Muscle layer of colon (tissue), 2 donors: ENCODE measurements around the gene RRBP1.

Source experiments
- H3K27ac ChIP-seq: one replicate; pipeline ENCODE4 v1.7.0; 2013; ENCODE audit warnings: low read depth, mild to moderate bottlenecking, low read length, moderate library complexity
- H3K27me3 ChIP-seq, 2 donors: one replicate each; pipeline ENCODE4 v1.7.0; 2013; ENCODE audit warnings: low read length in 2 of 2, mild to moderate bottlenecking in 2 of 2; ENCODE audit not compliant: insufficient read depth in 2 of 2, control insufficient read depth in 1 of 2
- H3K36me3 ChIP-seq: one replicate; pipeline ENCODE4 v1.7.0; 2013; ENCODE audit warnings: mild to moderate bottlenecking, low read length; ENCODE audit not compliant: insufficient read depth
- H3K4me1 ChIP-seq: one replicate; pipeline ENCODE4 v1.7.0; 2013; ENCODE audit warnings: mild to moderate bottlenecking, low read length; ENCODE audit not compliant: insufficient read depth
- H3K4me3 ChIP-seq, 2 donors: one replicate each; pipeline ENCODE4 v1.7.0; 2013; ENCODE audit warnings: low read length in 2 of 2, low read depth in 1 of 2, mild to moderate bottlenecking in 1 of 2, moderate library complexity in 1 of 2
- H3K9ac ChIP-seq: one replicate; pipeline ENCODE4 v1.7.0; 2013; ENCODE audit warnings: low read length
- H3K9me3 ChIP-seq: one replicate; pipeline ENCODE4 v1.7.0; 2013; ENCODE audit warnings: mild to moderate bottlenecking, low read length
- donor health status: abdominal sarcoma.
- donor health status: Adenocarcinoma of cecum.

RRBP1 gene

DNA sequence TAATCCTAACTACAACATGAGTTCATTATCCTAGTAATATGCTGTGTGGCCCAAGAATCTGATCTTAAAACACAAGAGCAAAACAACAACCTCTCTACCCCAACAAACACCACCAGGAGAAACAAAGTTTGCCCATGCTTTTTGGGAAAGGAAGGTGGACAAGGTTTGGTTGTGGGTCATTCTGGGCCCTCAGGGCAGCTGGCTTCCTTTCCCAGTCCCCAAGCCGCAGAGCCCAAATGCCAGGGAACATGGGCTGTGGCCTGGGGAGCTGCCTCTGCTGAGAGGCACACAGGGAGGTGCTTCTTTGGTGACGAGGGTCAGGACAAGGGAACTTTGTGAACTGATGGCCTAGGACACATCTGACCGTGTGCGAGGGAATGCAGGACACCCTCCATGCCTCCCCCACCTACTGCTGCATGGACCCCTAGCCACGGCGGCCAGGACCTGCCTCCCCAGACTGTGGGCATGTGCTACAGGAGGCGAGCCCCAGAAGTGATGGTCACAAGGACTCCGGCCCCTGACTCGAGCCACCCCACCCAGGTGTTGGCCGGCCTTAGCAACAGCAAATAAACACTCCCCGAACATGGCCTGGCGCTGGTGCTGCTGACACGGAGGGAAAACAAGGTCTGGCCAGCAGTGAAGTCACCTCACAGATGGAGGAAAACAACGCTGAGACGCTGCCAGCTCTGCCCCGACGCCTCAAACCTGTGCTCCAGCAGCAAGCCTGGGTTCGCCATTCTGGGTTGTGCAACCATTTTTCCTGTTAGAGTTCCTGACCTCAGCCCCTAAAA lies 55.6 kb downstream of the RRBP1 start:
- Histone ChIP-seq H3K9me3 (no peaks in the 10 kb centered on the region), H3K4me1 (peaks cover 4% of the 10 kb centered on the region), H3K4me3 (no peak overlapping the region), H3K9ac (no peak overlapping the region), H3K27ac (no peak overlapping the region), H3K36me3 (peaks cover 77% of the 10 kb centered on the region), H3K27me3 (no peaks in the 10 kb centered on the region)

DNA sequence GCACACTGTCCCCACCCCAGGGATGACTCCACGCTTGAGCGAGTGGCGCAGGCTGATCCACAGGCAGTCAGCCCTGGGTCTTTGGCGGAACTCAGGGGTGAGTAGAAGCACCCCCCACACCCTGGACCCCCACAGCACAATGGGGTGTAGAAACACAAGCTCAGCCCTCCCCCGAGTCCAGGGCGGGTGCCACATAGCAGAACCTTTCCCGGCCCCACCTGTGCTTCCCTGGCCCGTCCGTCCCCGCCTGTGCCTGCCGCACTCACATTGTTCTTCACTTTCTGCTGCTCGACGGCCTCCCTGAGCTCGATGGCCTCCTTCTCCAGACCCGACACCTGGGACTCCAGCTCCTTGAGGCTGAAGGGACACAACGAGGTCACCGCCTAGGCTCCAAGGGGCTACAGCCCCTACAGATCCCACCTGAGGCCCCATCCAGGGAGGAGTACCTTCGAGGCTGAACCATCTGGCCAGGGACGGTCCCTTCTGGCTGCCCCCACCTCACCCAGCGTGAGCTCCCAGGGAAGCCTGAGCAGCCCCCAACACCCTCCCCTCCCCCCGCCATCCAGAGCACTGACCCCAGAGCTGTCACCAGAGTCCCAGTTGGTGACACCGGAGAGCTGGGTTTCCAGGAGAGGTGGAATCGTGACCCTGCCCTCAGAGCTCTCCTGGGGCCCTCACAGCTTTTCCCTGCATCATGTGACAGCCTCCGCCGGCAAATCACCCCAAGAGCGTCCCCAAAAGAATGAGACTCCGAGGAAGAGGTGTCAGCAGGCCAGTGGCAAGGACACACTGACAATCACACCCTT lies 56.6 kb downstream of the RRBP1 start:
- H3K4me1 ChIP-seq: peaks cover 4% of the 10 kb centered on the region
- no peak overlapping the region for H3K4me3 ChIP-seq
- H3K27me3 ChIP-seq: no peaks in the 10 kb centered on the region
- no peaks in the 10 kb centered on the region for H3K9me3 ChIP-seq
- H3K36me3 ChIP-seq: peaks cover 75% of the 10 kb centered on the region
- H3K27ac ChIP-seq: no peak overlapping the region
- no peak overlapping the region for H3K9ac ChIP-seq

DNA sequence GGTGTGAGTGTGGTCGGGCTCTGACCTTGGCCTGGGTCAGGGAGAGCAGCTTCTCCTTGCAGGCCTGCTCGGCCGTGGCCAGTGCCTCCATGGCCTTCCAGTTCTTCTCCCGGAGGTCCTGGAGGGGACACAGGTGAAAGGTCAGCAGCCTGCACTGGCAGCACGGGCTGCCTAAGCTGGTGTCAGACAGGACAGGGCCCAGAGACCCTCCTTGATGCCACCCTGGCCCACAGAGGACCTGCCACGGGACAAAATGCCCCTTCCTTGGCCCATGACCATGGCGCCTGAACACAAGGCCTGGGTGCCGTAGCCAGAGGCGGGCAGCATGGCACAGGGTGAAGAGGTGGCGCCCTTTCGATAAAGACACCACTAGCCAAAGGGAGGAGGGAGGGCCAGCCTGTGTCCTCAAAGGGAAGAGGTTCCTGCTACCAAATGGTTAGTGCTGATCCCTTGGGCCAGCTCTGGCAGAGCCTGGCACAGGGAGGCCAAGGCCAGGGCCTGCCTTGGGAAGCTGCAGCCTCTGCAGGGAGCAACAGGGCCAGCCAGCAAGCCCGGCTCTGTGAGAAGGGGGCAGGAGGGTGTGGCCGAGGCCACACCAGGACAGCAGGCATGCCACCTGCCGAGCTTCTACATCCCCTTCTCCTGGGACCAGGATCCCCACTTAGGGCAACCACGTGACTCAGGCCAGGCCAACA lies 57.3 kb downstream of the RRBP1 start:
- H3K9me3 ChIP-seq: no peaks in the 10 kb centered on the region
- no peaks in the 10 kb centered on the region for H3K27me3 ChIP-seq
- H3K4me3 ChIP-seq: no peak overlapping the region
- no peak overlapping the region for H3K27ac ChIP-seq
- no peak overlapping the region for H3K9ac ChIP-seq
- H3K36me3 ChIP-seq: peaks cover 74% of the 10 kb centered on the region
- H3K4me1 ChIP-seq: peaks cover 4% of the 10 kb centered on the region

DNA sequence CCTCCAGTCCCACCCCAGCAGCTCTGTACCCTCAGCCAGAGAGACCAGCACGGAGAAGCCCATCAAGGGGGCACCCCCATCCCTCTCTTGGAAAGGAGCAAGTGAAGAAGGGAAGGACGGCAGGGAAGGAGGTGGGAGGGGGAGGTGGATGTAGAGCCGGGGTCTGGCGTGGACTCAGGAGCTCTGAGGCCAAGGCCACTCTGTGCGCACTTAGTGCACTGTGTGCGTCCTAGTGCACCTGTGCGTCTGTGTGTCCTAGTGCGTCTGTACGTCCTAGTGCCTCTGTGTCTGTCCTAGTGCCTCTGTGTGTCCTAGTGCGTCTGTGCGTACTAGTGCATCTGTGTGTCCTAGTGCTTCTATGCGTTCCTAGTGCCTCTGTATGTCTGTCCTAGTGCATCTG lies 58.0 kb downstream of the RRBP1 start:
- no peaks in the 10 kb centered on the region for H3K9me3 ChIP-seq
- peaks cover 4% of the 10 kb centered on the region for H3K4me1 ChIP-seq
- no peak overlapping the region for H3K4me3 ChIP-seq
- H3K9ac ChIP-seq: no peak overlapping the region
- H3K27me3 ChIP-seq: no peaks in the 10 kb centered on the region
- H3K27ac ChIP-seq: no peak overlapping the region
- peaks cover 80% of the 10 kb centered on the region for H3K36me3 ChIP-seq

DNA sequence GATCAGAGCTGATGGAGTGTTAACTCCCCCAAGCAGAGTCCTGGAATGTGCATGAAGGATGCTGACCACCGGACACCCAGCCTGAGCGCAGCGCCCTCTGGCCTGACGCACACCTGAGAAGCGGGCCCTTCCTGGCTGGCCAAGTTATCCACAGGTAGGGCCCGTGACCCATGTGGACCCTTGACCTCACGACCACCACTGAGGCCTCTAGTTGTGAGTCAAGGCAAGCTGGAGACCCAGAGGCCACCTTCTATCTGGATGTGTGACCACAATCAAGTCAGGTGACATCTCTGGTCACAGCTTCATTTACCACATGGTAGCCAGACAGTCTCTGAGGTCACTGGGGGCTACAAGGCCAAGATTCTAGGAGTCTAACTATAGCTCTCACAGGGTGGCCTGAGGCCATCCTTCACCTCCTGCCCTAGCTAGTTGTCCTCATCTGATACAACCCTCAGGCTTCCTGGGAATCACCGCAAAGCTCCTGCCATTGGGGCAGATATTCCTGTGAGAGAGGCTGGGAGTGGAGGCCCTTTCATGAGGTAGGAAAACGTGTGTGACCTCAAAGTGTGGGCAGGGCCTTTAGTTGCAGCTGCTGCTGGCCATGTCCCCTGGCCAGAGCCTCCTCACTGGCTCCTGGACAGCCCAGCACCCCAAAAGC lies 59.1 kb downstream of the RRBP1 start:
- no peaks in the 10 kb centered on the region for H3K27me3 ChIP-seq
- peaks cover 4% of the 10 kb centered on the region for H3K4me1 ChIP-seq
- H3K4me3 ChIP-seq: no peak overlapping the region
- no peak overlapping the region for H3K9ac ChIP-seq
- no peak overlapping the region for H3K27ac ChIP-seq
- H3K9me3 ChIP-seq: no peaks in the 10 kb centered on the region
- peaks cover 82% of the 10 kb centered on the region for H3K36me3 ChIP-seq

DNA sequence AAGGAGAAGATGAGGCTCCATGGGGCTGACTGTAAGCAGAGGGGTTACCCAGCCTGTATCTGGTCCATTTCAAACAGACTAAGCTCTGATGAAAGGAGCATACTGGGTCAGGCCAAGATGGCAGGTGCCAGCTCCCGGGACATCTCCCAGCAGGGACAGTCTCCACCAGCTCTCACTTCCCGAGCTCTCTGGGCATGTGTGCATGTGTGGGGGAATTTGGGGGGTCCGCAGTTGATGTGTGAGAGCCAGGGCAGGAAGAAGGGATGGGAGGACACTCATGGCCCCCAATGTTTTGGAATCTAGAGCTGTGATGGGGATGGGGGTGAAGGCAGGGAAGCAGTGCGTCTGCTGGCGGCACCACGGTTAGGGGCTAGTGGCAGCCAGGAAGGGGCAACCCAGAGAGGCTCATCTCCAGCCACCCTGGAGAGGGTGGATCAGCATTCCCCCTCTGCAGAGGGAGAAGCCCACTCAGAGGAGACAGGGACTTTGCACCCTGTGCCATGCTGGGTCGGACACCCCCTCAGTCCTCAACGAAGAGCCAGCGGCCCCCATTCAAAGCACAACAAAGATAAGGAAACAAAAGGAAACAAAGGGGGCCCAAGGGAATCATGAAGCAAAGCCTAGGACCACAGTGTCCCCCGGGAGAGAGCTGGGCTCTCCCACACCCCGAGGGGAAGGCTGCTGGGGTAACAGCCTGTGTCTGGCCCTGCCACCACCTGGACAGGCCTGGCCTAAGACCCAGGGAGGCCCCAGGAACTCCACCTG lies 59.8 kb downstream of the RRBP1 start:
- H3K27me3 ChIP-seq: no peaks in the 10 kb centered on the region
- H3K4me1 ChIP-seq: peaks cover 4% of the 10 kb centered on the region
- H3K9me3 ChIP-seq: no peaks in the 10 kb centered on the region
- H3K4me3 ChIP-seq: no peak overlapping the region
- no peak overlapping the region for H3K27ac ChIP-seq
- no peak overlapping the region for H3K9ac ChIP-seq
- H3K36me3 ChIP-seq: peaks cover 80% of the 10 kb centered on the region

DNA sequence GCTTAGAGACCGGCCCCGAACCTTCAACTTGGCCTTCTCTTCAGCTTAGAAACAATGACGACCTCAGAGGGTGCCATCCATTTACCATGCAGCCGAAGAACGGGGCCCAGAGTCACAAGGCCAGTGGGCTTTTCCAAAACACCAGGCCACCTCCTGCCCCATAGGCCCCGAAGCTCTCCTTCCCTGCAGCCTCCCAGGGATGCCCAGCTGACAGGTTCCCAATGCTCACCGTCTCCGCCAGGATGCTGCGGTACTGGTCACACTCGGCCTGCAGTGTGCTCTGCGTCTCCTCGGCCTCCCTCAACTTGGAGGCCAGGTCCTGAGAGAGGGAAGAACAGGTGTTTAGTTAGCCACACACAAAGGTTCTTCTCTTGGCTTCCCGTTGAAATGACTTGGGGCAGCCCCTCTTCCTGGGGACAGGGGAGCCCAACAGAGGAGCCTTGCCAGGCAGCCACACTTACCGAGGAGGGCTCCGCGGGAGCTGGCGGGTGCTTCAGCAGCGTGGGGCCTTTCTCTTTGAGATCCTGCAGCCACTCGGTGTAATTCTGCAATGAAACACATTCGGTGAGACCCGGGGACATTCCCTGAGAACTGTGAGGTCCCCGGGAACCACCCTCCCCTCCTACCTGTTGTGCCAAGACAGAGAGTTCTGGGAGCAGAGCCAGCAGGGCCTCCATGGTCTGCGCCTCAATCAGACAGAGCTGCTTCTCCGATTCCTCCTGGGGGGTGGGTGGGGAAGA lies 60.6 kb downstream of the RRBP1 start:
- Histone ChIP-seq H3K27me3 (no peaks in the 10 kb centered on the region), H3K9ac (no peak overlapping the region), H3K27ac (no peak overlapping the region), H3K4me1 (peaks cover 10% of the 10 kb centered on the region), H3K36me3 (peaks cover 71% of the 10 kb centered on the region), H3K9me3 (no peaks in the 10 kb centered on the region), H3K4me3 (no peak overlapping the region)

DNA sequence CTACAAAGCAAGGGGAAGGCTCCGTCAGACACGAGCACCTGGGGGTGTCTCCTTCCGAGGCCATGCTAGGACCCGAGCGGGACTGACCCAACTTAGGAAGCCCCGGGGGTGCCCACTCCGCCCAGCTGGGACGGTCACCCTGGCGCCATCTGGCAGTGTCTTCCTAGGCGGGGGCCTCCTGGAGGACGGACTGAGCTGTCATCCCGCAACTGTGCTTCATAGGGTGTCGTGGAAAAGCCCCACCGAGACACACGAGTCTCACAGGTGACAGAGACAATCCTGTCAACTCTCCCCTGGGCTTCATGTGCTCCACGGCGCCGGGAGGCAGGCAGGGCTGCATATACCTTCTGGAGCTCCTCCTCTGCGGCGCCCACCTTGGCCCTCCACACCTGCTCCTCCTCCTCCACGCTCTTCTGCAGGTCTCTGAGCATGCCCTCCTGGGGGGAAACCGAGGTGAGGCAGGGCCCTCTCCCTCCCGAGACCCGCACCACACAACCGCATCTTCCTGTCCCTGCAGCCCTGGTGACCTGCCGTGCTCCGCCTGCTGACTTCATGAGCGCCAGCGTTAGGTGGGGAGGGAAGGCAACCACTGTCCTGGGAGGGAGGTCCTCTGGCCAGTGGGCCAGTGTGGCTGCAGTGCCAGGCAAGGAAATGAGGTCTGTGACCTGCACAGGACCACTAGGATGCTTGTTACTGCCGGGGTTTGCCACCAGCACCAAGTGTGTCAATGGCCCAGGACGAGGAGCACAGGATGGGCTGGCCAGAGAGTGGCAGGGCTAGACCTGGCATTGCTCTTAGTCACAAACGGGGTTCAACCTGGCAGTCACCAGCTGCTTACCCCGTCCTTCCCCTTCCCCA lies 61.4 kb downstream of the RRBP1 start:
- Histone ChIP-seq H3K4me3 (no peak overlapping the region), H3K27ac (no peak overlapping the region), H3K27me3 (no peaks in the 10 kb centered on the region), H3K36me3 (peaks cover 66% of the 10 kb centered on the region), H3K9me3 (no peaks in the 10 kb centered on the region), H3K9ac (no peak overlapping the region), H3K4me1 (peaks cover 18% of the 10 kb centered on the region)

DNA sequence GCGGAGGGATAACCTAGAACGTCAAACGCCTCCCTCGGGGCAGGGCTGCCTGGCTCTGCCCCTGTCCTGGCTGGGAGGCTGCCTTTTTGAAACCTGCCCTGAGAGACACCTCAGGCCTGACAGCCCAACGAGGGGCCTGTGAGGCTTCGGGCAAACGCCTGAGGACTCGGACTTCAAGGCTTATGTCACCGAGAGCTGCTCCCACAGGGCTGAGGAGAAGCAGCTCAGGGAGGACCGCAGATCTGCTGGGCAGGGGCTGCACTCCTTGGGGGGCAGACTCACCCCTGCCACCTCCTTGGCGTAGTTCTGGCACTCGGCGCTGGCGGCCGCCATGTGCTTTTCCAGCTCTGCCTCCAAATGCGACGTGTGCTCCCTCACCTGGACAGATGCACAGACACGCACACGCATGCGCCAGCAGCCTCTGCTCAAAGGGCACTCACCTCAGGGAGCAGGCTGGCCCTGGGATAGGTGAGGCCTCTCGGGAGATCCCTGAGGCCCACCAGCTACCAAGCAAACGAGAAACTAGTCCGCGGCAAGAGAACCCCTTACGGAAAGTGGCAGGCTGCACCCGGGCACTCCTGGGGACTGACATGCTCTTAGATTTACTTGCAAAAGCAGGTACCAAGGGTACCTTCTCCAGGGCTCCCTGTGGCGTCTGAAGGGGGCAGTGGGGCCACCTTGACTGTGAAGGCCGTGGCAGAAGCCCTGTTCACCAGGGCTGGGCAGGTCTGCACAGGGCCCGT lies 62.5 kb downstream of the RRBP1 start:
- no peak overlapping the region for H3K9ac ChIP-seq
- H3K27me3 ChIP-seq: no peaks in the 10 kb centered on the region
- H3K4me1 ChIP-seq: peaks cover 28% of the 10 kb centered on the region
- no peak overlapping the region for H3K4me3 ChIP-seq
- no peak overlapping the region for H3K27ac ChIP-seq
- H3K36me3 ChIP-seq: peaks cover 55% of the 10 kb centered on the region
- no peaks in the 10 kb centered on the region for H3K9me3 ChIP-seq
